ENCODE measurements around the gene PLEK. TPM values are rescaled to one million over a fixed set of nuclear protein-coding genes. Genes with fewer than 3 reads are reported as not detected.

The PLEK gene
- total RNA-seq, 2 donors from 2014 or later, result not detected

DNA sequence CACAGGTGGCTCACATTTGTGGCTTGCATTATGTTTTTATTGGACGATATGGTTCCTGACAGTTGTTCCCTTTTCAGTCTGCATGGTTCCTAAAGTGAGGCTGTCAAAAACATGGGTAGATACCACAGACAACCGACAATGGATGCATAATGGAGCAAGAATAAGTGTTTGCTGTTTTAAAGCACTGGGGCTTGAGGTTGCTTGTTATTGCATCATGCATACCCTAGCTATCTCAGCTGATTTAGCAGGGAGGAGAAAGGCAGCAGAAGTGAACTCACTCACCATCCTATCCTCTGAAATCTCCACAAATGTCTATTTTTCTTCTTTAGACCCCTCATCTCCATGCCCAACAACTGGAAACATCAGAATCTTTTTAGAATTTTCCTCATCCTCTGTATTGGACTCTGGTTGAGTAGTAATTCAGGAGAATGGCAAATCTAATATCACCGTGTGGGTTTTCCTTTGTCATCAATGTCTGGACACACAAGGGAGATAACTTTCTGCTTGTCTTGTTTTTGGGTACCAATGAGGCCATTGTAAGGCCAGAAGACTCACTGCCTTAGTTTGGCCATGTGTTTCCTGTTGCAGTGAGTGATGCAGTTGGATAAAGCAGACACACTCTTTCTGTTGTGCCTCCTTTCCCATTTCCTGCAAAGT lies 55.3 kb downstream of the PLEK start:
- no peaks in the 10 kb centered on the region for H3K9me3 Mint-ChIP-seq
- H3K4me3 Mint-ChIP-seq, result no peak overlapping the region
- Histone ChIP-seq H3K36me3 (ENCODE audit: control insufficient read depth, insufficient read depth, low read length) (no peaks in the 10 kb centered on the region), H3K4me3 (ENCODE audit: low read length) (no peak overlapping the region), H3K4me1 (ENCODE audit: control insufficient read depth, insufficient read depth, low read length) (no peaks in the 10 kb centered on the region), H3K9ac (ENCODE audit: extremely low read depth, low read length, poor library complexity, severe bottlenecking) (no peak overlapping the region), H3K27ac (ENCODE audit: low read depth, low read length) (no peak overlapping the region), H3K27me3 (ENCODE audit: control insufficient read depth, insufficient read depth, low read length, poor library complexity, severe bottlenecking) (no peaks in the 10 kb centered on the region), H3K9me3 (ENCODE audit: control insufficient read depth, low read length) (no peaks in the 10 kb centered on the region)
- H3K4me1 Mint-ChIP-seq, result no peaks in the 10 kb centered on the region
- DNase-seq, result no peak
- TF ChIP-seq, protein P1, sequence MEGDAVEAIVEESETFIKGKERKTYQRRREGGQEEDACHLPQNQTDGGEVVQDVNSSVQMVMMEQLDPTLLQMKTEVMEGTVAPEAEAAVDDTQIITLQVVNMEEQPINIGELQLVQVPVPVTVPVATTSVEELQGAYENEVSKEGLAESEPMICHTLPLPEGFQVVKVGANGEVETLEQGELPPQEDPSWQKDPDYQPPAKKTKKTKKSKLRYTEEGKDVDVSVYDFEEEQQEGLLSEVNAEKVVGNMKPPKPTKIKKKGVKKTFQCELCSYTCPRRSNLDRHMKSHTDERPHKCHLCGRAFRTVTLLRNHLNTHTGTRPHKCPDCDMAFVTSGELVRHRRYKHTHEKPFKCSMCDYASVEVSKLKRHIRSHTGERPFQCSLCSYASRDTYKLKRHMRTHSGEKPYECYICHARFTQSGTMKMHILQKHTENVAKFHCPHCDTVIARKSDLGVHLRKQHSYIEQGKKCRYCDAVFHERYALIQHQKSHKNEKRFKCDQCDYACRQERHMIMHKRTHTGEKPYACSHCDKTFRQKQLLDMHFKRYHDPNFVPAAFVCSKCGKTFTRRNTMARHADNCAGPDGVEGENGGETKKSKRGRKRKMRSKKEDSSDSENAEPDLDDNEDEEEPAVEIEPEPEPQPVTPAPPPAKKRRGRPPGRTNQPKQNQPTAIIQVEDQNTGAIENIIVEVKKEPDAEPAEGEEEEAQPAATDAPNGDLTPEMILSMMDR (conservative IDR thresholded peaks at IDR 0.05), result no peak
- 90 to 91% methylated on average over 3 of the region's 3 CpGs for WGBS, 2 experiments (ENCODE audit: insufficient coverage in 1 of 2, insufficient read length in 1 of 2)
- no peaks in the 10 kb centered on the region for H3K36me3 Mint-ChIP-seq (ENCODE audit: low read depth)
- no peaks in the 10 kb centered on the region for H3K27me3 Mint-ChIP-seq (ENCODE audit: insufficient read depth)
- H3K27ac Mint-ChIP-seq, result no peak overlapping the region

DNA sequence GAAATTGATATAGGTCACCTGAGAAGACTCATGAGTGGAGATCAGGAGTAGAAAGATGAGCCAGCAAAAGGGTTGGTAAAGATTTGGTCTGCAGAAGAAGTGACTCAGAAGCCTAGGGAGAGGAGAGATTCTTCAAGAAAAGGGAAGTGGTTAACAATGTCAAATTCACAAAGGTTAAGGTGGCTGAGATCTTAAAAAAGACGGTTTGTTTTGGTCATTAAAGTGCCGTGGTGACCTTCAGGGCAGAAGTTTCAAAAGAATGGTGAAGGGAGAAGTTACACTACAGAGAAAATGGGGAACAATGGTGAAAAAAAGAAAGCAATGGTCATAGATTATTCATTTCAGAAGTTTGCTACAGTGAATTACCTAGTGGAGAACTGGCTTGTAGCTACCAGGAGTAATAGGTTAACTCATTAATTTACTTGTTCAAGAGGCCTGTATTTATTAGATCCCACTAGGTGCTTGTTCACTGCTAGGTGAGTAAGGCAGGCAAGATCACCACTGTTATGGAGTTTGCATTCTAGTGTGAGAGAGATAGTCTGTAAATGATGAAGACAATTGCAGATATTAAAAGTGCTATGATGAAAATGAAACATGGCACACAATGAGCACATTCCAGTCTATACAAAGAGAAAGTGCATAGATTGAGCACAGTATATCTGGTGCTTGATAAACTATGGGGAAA lies 59.0 kb downstream of the PLEK start:
- WGBS, 2 experiments (ENCODE audit: insufficient coverage in 1 of 2, insufficient read length in 1 of 2), result 82 to 88% methylated on average over 2 of the region's 2 CpGs
- TF ChIP-seq, protein P1 (conservative IDR thresholded peaks at IDR 0.05), result no peak
- H3K9ac ChIP-seq (ENCODE audit: extremely low read depth, low read length, poor library complexity, severe bottlenecking), result no peak overlapping the region
- no peaks in the 10 kb centered on the region for H3K27me3 ChIP-seq (ENCODE audit: control insufficient read depth, insufficient read depth, low read length, poor library complexity, severe bottlenecking)
- no peak for DNase-seq
- no peaks in the 10 kb centered on the region for H3K9me3 Mint-ChIP-seq
- no peak overlapping the region for H3K27ac ChIP-seq (ENCODE audit: low read depth, low read length)
- H3K27ac Mint-ChIP-seq, result no peak overlapping the region
- peaks cover 2% of the 10 kb centered on the region for H3K27me3 Mint-ChIP-seq (ENCODE audit: insufficient read depth)
- no peaks in the 10 kb centered on the region for H3K36me3 Mint-ChIP-seq (ENCODE audit: low read depth)
- no peaks in the 10 kb centered on the region for H3K4me1 ChIP-seq (ENCODE audit: control insufficient read depth, insufficient read depth, low read length)
- no peaks in the 10 kb centered on the region for H3K36me3 ChIP-seq (ENCODE audit: control insufficient read depth, insufficient read depth, low read length)
- H3K4me1 Mint-ChIP-seq, result no peaks in the 10 kb centered on the region
- H3K4me3 ChIP-seq (ENCODE audit: low read length), result no peak overlapping the region
- H3K9me3 ChIP-seq (ENCODE audit: control insufficient read depth, low read length), result no peaks in the 10 kb centered on the region
- H3K4me3 Mint-ChIP-seq, result no peak overlapping the region

DNA sequence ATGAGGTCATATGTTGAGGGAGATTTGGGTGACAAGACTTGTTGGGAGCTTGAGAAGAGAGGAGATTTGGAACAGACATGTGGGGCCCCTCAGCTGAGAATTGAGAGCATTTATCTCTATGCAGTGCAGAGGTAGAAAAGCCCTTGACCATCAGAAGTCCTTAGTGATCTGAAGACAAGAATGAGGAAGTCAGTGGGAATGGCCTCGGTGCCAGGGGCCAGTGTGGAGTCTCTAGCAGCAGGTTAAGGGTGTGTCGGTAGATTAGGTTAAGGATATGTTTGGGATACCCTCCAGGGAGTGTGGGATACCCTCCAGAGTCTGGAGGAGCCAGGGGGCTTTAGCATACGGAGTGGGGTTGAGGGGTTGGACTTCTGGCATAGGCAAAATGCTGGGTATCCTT lies 60.4 kb downstream of the PLEK start:
- TF ChIP-seq, protein P1 (conservative IDR thresholded peaks at IDR 0.05), result no peak

More for the DNA sequence above, 60.4 kb downstream of the PLEK start:
- Histone ChIP-seq H3K4me3 (ENCODE audit: low read length) (no peak overlapping the region), H3K27me3 (ENCODE audit: control insufficient read depth, insufficient read depth, low read length, poor library complexity, severe bottlenecking) (no peaks in the 10 kb centered on the region), H3K4me1 (ENCODE audit: control insufficient read depth, insufficient read depth, low read length) (no peaks in the 10 kb centered on the region), H3K9ac (ENCODE audit: extremely low read depth, low read length, poor library complexity, severe bottlenecking) (no peak overlapping the region), H3K27ac (ENCODE audit: low read depth, low read length) (no peak overlapping the region), H3K36me3 (ENCODE audit: control insufficient read depth, insufficient read depth, low read length) (no peaks in the 10 kb centered on the region), H3K9me3 (ENCODE audit: control insufficient read depth, low read length) (no peaks in the 10 kb centered on the region)
- H3K27ac Mint-ChIP-seq, result no peak overlapping the region
- no peaks in the 10 kb centered on the region for H3K9me3 Mint-ChIP-seq
- H3K4me1 Mint-ChIP-seq, result peaks cover 9% of the 10 kb centered on the region
- 97 to 100% methylated on average over 1 to 3 of the region's 3 CpGs for WGBS, 2 experiments (ENCODE audit: insufficient coverage in 1 of 2, insufficient read length in 1 of 2)
- peaks cover 2% of the 10 kb centered on the region for H3K27me3 Mint-ChIP-seq (ENCODE audit: insufficient read depth)
- DNase-seq, result no peak
- no peaks in the 10 kb centered on the region for H3K36me3 Mint-ChIP-seq (ENCODE audit: low read depth)
- no peak overlapping the region for H3K4me3 Mint-ChIP-seq
